ENCODE results near the gene COMMD7. TPM values are rescaled to one million over a fixed set of nuclear protein-coding genes. Genes with fewer than 3 reads are reported as not detected.
A peak's percentile ranks its signal among the peaks of the same experiment; 100 is the strongest.

COMMD7 gene
- total and polyA plus RNA-seq, 2 of the 4 experiments (the other 2 are of a cell fraction): 51.8 to 67.5 TPM

- H2AFZ ChIP-seq (replicated peaks; ENCODE audit: low read length, poor library complexity): peak overlapping the region; percentile 78
- H3K4me3 ChIP-seq (ENCODE audit: insufficient read depth, low read depth, low read length): no peak overlapping the region
- peak overlapping the region; percentile 41 for H2BK120ac ChIP-seq (ENCODE audit: low read depth, low read length)
- peak overlapping the region; percentile 24 for H3K4ac ChIP-seq (ENCODE audit: low read depth, low read length)
- DNase-seq (no peak), ATAC-seq (ENCODE audit: low read depth) (no peak)
- H3K23ac ChIP-seq (ENCODE audit: low read depth, low read length): peak overlapping the region; percentile 33; the same call in 1 of the 2 replicates
- H3K27me3 ChIP-seq (ENCODE audit: control insufficient read depth, insufficient read depth, low read length): no peaks in the 10 kb centered on the region
- dilution Hi-C loops (cut with HindIII; ENCODE audit: low sequenced_read_pairs, unreplicated experiment) (no loop called here), intact Hi-C loops (cut with micrococcal nuclease) (loop anchor here (5.0 to 10.0 kb wide), 2 partner anchors 89 to 257 kb away; partner anchors contain the start of gene C20orf203), in situ Hi-C loops (cut with MboI; ENCODE audit: low sequenced_read_pairs) (no loop called here)
- H3K4me2 ChIP-seq (ENCODE audit: low read depth, low read length): no peak overlapping the region
- TF ChIP-seq FOS (IDR thresholded peaks at IDR 0.05; ENCODE audit: low read depth, low read length) (no peak), POLR2A (IDR thresholded peaks at IDR 0.05; ENCODE audit: low read depth, low read length) (no peak), NFE2L2 (IDR thresholded peaks at IDR 0.05; ENCODE audit: low read depth, low read length) (no peak), SMC3 (IDR thresholded peaks at IDR 0.05; ENCODE audit: low read depth, low read length) (no peak)
- TF ChIP-seq, protein P1, sequence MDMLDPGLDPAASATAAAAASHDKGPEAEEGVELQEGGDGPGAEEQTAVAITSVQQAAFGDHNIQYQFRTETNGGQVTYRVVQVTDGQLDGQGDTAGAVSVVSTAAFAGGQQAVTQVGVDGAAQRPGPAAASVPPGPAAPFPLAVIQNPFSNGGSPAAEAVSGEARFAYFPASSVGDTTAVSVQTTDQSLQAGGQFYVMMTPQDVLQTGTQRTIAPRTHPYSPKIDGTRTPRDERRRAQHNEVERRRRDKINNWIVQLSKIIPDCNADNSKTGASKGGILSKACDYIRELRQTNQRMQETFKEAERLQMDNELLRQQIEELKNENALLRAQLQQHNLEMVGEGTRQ (IDR thresholded peaks at IDR 0.05; ENCODE audit: low read depth, low read length): no peak
- TF ChIP-seq, protein P2, sequence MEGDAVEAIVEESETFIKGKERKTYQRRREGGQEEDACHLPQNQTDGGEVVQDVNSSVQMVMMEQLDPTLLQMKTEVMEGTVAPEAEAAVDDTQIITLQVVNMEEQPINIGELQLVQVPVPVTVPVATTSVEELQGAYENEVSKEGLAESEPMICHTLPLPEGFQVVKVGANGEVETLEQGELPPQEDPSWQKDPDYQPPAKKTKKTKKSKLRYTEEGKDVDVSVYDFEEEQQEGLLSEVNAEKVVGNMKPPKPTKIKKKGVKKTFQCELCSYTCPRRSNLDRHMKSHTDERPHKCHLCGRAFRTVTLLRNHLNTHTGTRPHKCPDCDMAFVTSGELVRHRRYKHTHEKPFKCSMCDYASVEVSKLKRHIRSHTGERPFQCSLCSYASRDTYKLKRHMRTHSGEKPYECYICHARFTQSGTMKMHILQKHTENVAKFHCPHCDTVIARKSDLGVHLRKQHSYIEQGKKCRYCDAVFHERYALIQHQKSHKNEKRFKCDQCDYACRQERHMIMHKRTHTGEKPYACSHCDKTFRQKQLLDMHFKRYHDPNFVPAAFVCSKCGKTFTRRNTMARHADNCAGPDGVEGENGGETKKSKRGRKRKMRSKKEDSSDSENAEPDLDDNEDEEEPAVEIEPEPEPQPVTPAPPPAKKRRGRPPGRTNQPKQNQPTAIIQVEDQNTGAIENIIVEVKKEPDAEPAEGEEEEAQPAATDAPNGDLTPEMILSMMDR (conservative IDR thresholded peaks at IDR 0.05; ENCODE audit: low read depth, low read length): no peak
- 0 out of 3 replicates have a peak overlapping the region, but pooled peaks have one; percentile 36 for H2BK15ac ChIP-seq (ENCODE audit: low read depth, low read length)
- POLR2A ChIA-PET (ENCODE audit: unreplicated experiment): no interaction called here
- no peaks in the 10 kb centered on the region for H3K9me3 ChIP-seq (ENCODE audit: control insufficient read depth, insufficient read depth, low read length)
- H3K79me1 ChIP-seq (ENCODE audit: low read depth in 1 of 2, low read length in 2 of 2): peaks cover 7 to 31% of the 10 kb centered on the region in 2 experiments; a peak in 3 of 4 replicates
- CTCF ChIA-PET: no interaction called here
- peak overlapping the region; percentile 73 for H2AK9ac ChIP-seq (replicated peaks; ENCODE audit: low read depth, low read length, poor library complexity)
- H3K18ac ChIP-seq (ENCODE audit: low read depth, low read length): no peak overlapping the region
- no peak overlapping the region for H3K56ac ChIP-seq (ENCODE audit: extremely low read depth, insufficient read depth, low read length)
- peaks cover 5% of the 10 kb centered on the region; the same call in 1 of the 2 replicates for H3K4me1 ChIP-seq (ENCODE audit: control insufficient read depth, insufficient read depth, low read length)
- H2BK20ac ChIP-seq (ENCODE audit: low read depth, low read length): no peak overlapping the region
- no peak overlapping the region for H4K91ac ChIP-seq (ENCODE audit: insufficient read depth, low read depth, low read length)
- no peak overlapping the region for H4K5ac ChIP-seq (ENCODE audit: low read depth, low read length)
- 0 out of 2 replicates have a peak overlapping the region, but pooled peaks have one; percentile 23 for H2AK5ac ChIP-seq (ENCODE audit: low read depth, low read length)
- WGBS, 2 experiments (ENCODE audit: extremely low coverage in 2 of 2, insufficient read length in 1 of 2): 83% methylated on average over 1 of the region's 6 CpGs; no CpG with 5 or more reads in 1 of the 2 experiments
- BruUV-seq (replicated peaks): no TSS peak
- H3K9ac ChIP-seq (ENCODE audit: low read depth, low read length): 0 out of 2 replicates have a peak overlapping the region, but pooled peaks have one; percentile 0
- H2BK5ac ChIP-seq (ENCODE audit: low read depth, low read length, poor library complexity, severe bottlenecking): no peak overlapping the region
- no peaks in the 10 kb centered on the region for H3K36me3 ChIP-seq (ENCODE audit: control insufficient read depth, insufficient read depth, low read length)
- H4K20me1 ChIP-seq (ENCODE audit: insufficient read depth, low read length): no peaks in the 10 kb centered on the region
- H3K27ac ChIP-seq (ENCODE audit: insufficient read depth, low read length): no peak overlapping the region; the same call in 1 of the 2 replicates
- H3K9me1 ChIP-seq (ENCODE audit: insufficient read depth, low read length): peaks cover 7% of the 10 kb centered on the region; the same call in 1 of the 2 replicates
- peak overlapping the region; percentile 26 to 32; a peak in 1 of 4 replicates for H4K8ac ChIP-seq (ENCODE audit: low read depth in 2 of 2, low read length in 2 of 2)
- H3K14ac ChIP-seq (replicated peaks; ENCODE audit: low read depth, low read length): no peak overlapping the region
These were observed 18.2 kb upstream of the COMMD7 start for GRCh38 chr20:32761417-32761830.

Measured in IMR-90 (cell line).